ENCODE data around the gene TTLL7.
A peak's percentile ranks its signal among the peaks of the same experiment; 100 is the strongest.

TTLL7 gene

DNA sequence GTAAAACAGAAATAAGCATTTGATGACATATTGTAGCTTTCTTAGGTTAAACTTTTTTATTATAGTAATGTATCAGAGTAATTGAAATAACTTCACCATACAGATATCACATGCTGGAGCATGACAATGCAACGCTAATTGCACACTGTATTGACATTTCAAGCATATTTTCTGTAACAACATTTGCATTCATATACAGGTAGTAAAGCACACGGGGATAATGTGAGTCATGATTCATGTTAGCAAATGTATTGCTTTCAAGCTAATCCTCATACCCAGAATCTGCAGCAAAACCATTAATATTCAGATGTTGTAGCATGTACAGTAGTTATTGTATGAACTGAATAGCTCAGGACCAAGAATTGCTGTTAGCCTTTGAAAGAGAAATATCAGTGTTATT lies 133.9 kb downstream of the TTLL7 start:
- no peak for DNase-seq (ENCODE audit: low read depth in 2 of 2)

DNA sequence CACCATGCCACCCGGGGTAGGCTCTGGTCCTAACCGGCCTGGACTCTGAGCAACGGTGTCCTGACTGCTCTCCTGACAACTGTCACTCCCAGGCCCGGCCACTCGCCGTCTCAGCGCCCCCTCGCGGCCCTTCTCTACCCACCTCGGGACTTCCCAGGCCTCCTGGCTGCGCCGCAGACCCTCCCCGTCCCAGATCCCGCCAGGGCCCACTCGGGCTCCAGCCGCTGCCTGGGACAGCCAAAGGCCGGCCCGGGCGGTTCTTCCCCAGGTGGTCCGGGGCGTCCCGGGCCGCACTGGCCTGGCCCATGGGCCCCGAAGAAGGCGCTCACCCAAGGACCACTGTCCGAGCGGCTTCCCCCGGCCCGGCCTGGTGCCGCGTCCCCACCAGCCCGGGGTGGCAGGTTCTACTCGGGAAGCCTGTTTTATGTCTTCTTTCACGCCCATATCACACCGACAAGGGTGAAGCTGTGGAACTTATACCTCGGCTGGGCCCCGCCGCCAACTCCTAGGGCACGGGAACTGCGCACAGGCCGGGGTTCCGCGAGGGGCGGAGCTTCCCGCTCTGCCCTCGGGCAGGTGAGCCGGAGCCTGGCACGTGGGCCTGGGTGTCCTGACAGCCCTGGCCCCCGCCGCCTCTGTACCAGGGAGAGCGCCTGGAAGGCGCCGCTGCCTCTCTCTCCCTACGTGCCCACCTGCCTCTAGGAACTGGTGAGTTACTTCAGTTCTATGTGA lies 138.3 kb downstream of the TTLL7 start:
- peak; percentile 35 to 47 for DNase-seq (ENCODE audit: low read depth in 2 of 2)

DNA sequence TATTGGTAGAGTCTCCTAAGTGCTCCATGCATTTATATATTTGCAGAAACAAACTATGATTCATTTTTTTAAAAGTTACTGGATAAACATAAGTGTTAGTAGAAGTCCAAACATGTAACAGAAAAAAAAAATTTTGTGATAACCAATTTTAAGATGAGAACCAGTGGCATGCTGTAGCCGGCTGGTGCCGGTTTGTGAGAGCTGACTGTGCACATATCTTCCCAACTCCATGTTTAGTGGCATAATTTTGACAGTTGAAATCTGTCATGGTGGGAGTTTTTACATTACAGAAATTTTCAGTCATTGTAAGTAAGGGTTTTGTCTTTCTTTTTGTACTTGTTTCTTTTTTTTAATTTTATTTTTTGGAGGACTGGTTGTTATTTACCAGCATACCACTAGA lies 141.2 kb downstream of the TTLL7 start:
- no peak for DNase-seq (ENCODE audit: low read depth in 2 of 2)

DNA sequence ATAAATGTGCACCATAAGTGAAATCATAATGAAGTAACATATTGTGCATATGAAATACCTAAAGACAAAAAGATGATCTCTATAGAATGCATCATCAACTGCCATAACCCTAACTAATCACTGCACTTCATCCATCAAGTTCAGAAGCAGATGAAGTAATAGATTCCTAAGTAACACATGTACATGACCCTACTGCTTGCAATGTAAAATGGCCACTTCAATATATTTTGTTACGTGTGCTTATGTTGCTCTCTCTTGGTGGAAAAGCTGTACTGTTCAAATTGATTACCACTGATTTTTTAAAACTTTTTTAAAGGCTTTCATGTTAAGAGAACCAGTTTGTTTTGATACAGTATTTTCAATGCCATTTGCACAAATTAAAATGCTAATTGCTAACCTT lies 141.8 kb downstream of the TTLL7 start:
- DNase-seq (ENCODE audit: low read depth in 2 of 2): no peak

DNA sequence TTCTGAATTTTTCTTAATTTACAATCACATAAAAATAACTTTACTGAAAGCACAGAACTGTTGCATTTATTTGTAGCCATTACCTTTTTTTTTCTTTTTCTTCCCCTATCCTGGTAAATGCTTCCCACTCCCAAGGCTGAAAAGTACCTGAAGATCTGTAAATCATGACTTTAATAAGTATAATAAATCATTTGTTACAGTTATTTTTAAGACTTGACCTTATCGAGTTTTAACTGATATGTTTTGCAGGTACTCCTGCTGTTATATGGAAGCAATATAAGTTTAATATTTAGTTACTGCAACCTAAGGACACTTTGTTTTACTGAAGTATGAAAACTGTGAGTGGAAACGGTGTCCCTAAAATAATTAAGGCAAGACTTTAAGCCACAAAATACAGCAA lies 142.6 kb downstream of the TTLL7 start:
- no peak for DNase-seq (ENCODE audit: low read depth in 2 of 2)

DNA sequence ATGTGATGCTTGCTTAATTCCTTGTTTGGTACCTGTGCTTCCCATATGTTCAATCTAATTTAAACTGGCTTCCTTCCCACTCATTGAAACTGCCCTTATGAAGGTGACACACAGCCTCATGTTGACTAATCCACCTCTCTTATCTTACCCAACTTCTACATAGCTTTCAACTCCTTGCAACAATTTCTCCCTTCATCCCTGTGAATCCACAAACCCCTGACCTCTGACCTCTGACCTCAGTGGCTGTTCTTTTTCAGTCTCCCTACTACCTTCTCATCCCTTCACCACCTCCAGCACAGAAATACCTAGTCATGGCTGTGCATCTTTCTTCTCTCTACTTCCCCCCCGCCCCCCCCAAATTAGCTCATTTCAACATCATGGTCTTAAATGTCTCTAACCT lies 144.5 kb downstream of the TTLL7 start:
- DNase-seq (ENCODE audit: low read depth in 2 of 2): no peak

DNA sequence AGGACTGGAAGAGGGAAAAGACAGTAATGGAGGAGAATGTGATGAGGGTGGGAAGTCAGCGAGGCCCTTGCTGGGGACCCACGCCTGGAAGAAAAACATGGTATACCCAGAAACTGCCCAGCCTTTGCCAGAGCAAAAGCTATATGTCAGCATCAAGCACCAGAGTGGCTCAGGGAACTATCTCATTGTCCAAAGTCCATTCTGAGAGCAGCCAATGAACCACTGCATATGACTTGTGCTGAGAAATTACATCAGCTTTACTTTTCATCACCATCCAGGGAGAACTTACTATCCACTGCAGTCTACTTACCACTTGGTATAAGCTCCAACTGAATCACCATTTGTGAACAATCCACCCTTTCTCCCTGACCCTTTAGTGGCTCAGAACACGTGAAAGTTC lies 148.1 kb downstream of the TTLL7 start:
- DNase-seq (ENCODE audit: low read depth in 2 of 2): no peak

DNA sequence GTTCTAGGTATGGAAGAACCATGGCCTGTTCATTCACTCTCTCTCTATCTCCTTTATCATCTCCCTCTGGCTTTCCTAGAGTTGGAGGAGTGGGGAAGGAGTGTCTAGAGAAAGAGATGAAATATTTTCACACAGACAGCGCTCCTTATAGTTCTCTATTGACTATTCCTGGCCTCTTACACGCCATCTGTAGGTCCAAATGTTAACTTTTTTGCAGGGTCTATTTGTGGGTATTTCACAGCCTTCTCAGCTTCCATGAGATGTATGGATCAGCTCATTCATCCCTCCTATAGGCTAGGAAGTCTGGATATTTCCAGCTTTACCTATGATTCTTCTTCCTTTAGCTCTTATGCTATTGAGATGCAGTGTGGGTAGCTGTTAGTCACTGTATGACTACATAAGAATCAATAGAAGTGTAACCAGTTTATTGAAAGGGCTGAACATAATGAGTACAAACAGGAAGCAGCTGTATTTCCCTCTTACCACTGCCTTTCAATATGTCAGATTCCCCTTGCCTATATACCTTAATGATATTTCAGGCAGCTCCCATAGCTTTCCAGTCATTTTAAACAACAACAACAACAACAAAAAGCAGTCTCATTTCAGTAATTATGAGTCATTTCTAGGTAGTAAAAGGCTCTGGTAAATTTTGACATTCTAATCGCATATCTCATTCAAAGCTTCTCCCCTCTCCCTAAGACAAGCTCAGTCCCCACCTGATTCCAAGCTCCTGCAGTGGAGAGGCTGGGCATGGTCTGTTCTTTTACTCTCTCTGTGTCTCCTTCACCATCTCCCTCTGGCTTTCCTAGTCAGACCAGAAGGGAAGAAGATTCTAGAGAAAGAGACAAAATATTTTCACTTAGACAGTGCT lies 149.5 kb downstream of the TTLL7 start:
- no peak for DNase-seq (ENCODE audit: low read depth in 2 of 2)

DNA sequence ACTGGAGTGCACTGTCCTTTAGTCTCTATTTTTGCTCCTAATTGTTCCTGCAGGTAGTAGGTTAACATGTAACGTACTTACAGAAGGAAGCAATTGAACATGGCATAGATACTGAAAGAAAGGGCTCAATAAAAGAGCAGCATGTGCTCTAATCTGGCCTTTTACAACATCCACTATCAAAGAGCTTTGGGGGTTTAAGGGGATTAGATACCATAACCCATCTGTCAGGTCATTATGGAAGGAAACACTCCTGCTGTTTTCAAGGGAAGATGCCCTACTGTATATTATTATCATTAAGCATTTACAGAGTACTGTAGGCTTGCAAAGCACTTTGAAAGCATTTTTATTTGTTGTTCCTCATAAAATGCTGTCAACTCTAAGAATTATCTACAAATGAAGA lies 152.8 kb downstream of the TTLL7 start:
- no peak for DNase-seq (ENCODE audit: low read depth in 2 of 2)

DNA sequence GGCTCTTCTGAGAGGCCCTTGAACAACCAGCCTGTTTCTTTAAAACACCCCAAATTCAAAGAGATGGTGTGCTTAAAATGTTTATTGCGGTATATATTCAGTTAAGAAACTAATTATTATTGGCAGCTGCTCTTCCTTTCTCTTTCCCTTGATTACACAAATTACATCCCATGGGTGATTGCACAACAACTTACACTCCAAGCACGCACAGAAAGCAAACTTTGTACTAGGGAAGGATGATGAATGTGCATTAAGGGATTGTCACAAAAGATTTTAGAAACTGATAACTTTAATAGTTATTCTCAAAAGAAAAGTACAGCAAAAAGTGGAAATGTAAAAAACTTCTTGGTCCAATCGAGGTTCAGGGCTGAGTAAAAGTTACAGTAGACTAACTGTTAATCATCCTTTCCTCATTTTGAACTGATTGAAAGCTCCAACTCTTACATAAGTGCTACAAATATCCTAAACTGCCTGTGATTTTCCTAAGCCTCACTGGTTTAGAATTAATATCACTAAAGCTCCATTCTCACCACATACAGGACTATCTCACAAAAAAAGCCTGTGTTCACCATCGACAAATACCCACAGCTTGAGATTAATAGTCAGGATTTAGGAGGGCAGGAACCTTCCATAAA lies 153.4 kb downstream of the TTLL7 start:
- DNase-seq (ENCODE audit: low read depth in 2 of 2): no peak

DNA sequence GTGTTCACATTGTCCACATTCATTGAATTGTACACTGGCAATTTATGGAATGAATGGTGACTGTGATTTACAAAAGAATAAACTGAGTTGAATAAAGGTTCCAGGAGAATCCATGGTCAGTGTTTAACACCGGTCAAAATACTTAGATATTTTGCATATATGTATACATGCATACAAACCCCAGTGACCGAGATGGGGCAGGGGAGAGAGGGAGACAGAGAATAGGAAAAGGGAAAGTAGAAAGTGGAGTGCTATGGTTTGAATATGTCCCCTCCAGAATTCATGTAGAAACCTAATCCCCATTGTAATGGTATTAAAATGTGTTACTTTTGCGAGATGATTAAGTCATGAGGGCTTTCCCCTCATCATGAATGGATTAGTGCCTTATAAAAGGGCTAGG lies 154.4 kb downstream of the TTLL7 start:
- no peak for DNase-seq (ENCODE audit: low read depth in 2 of 2)

DNA sequence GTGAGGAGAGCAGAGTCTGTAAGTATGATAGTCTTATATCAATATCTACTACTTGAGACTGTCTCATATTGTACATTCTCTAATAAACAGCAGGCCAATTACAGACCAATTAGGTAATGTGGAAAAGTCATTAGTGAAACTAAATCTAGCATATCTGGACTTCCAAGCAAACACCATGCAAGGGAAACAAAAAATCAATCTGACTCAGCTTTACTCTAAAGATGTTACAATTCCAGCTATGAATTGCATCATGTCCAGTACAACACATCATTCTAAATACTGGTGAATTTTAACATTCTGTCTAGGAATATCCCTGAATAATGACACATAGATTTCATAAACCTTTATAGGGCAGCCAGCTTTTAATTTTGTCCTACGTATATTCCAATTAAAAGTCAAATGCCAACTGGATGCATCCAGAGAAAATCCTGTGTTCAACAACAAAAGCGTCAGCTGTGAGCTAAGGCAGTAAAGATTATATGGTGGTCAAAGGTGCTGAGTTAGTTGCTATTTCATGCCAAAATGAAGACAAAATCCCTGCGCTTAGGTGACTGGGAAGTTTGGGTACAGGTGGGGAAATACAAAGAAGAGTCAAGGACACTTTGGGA lies 159.3 kb downstream of the TTLL7 start:
- DNase-seq (ENCODE audit: low read depth in 2 of 2): no peak

DNA sequence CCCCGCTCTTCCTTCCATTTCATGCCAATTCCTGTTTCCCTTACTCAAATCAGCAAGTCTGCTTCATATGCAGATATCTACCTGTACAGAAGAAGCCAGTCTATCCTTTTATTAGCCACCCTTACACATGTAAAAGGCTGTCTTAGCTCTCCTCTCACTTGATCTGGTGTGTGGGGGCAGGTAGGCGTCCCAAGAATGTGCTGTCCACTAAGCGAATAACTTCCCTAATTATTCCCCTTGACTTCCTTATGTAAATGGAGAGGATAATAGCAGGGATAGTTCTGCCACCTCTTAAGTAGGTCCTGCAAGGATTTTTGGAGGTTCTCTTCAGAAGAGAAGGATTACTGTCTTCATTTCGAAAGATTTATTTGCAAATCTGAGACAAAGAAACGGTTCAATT lies 160.4 kb downstream of the TTLL7 start:
- no peak for DNase-seq (ENCODE audit: low read depth in 2 of 2)

DNA sequence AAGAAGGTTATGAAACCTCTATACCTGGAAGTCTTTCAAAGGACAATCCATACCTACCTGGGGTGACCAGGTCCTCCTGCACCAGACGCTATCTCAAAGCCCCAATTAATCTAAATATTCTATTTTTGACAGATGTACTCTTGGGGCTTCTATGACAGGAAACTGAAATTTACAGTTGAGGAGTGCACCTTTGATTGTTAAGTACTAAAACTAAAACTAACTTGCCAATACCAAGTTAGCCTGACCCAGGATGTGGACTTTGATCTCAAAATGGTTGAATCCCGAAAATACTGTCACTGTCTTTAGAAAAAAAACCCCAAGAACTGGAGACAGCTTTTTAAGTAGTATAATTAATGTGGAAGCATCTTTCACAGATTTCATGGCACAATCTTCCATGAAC lies 162.4 kb downstream of the TTLL7 start:
- no peak for DNase-seq (ENCODE audit: low read depth in 2 of 2)

DNA sequence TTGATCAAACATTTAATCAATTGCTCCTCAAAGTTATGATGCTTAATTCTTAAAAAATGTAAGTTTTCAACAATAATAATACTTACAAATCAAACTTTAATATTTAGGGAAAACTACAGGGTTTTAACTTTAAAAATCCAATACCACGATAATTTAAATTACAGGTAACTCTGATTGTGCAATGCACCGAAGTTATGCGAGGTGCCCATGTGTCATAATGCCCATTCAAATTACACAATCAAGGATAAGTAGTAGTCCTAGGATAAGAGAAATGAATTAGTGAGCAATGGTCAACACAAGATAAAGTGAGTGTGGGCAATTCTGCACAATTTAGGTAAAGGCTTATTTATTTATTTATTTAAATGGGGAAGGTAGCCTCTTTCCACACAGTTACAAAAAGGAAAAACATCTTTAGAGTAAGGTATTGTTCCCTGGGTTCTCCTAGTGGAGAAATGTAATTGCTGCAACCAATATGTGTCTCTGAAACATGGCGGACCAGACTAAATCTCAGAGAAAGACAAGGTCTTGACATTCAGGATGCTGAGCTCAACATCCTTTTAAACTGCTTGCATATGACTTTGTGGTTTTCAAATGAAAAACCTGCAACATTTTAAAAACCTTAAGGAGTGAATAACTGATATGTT lies 164.2 kb downstream of the TTLL7 start:
- DNase-seq (ENCODE audit: low read depth in 2 of 2): no peak

DNA sequence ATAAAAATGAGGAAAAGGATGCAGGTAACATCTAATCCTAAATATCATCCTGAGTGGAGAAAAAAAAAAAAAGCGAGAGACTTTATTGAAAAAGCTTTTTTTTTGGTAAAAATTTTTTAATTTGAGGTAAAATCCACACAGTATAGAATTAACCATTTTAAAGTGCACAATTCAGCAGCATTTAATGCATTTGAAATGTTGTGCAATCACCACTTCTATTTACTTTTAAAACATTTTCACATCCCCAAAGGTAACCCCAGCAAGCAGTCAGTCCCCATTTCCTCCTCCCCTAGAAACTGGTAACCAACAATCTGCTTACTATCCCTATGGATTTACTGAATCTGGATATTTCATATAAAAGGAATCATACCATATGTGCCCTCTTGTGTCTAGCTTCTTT lies 166.7 kb downstream of the TTLL7 start:
- no peak for DNase-seq (ENCODE audit: low read depth in 2 of 2)

DNA sequence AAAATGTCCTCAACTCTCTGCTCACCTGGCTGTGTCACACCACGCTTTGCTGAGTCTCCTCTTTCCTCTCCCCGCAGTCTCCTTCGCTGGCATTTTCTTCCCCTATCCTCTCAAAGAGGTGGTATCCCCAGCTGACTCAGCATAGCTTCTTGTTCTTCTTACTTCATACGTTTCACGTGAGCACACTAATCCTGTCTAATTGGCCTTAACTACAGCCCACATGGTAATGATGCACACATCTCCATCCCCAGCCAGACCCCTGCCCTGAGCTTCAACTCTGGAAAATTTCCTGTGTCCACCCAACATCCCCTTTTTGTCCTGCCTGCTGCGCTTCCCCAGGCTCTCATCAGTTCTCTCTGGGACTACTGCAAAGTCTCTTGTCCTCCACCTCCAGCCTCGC lies 169.8 kb downstream of the TTLL7 start:
- DNase-seq (ENCODE audit: low read depth in 2 of 2): no peak

DNA sequence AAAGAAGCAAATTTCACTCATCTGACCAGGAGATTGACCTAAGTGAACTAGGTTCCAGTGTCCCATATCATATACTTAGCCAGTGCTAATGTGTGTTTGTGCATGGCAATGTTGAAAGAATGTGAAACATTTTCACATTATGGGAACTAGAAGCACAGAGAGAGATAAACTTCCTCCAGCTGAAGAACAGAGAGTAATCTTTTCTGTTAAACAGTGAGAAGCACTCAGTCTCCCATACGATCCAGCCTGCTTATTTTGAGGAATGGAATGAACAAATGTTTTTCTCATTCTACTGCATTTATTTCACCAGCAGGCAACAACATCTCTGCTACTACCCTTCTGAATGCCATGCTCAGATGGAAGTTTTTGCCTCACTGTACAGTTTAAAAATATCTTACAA lies 170.5 kb downstream of the TTLL7 start:
- DNase-seq (ENCODE audit: low read depth in 2 of 2): no peak

DNA sequence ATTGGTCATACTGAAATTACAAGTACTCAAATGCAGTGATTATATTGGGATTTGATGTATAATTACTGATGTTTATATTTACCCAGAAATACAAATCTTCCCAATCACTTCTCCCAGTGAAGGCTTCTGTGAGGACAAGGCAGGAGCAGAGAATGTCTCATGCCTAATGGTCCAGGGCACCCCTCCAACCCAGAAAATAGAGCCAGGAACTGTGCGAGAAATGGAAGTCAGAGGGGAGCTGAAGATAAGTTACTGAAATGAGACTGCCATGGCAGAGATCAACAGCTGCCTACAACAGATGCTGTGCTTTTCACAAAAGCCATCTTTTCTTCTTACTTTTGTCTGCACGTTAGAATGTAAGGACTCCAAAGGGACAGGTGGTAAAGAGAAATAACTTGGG lies 171.2 kb downstream of the TTLL7 start:
- DNase-seq (ENCODE audit: low read depth in 2 of 2): no peak

DNA sequence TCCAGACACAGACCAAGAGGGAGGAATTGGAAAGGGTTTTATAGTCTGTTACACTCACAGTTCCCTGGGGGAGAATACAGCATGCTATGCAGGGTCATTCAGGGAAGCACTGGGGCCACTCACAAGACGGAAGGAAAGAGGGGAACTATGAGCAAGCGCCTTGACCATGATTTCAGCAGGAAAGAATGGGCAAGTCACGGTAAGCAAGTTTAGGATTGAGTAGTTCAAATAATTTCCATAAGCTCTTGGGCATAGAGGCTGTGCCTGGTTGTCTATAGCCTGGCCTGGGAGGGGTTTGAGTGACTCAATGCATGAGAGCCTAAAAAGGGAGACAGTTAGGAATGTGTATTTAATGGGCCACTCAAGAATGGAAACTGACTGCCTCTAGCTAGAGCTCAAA lies 176.7 kb downstream of the TTLL7 start:
- DNase-seq (ENCODE audit: low read depth in 2 of 2): no peak

DNA sequence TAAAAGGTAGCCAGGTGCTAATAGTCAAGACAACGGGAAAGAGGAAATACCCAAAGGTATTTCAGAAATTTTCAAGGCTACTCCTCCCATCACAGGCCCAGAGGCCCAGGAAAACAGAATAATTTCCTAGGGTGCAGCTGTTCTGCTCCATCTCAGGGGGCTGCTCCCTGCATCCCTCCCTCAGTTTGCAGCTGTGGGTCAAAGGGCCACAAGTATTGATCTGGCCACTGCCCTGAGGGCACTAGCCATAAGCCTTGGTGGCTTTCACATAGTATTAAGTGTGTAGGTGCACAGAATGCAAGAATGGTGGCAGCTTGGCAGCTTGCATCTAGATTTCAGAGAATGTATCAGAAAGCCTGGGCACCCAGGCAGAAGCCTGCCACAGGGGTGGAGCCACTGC lies 179.5 kb downstream of the TTLL7 start:
- no peak for DNase-seq (ENCODE audit: low read depth in 2 of 2)

DNA sequence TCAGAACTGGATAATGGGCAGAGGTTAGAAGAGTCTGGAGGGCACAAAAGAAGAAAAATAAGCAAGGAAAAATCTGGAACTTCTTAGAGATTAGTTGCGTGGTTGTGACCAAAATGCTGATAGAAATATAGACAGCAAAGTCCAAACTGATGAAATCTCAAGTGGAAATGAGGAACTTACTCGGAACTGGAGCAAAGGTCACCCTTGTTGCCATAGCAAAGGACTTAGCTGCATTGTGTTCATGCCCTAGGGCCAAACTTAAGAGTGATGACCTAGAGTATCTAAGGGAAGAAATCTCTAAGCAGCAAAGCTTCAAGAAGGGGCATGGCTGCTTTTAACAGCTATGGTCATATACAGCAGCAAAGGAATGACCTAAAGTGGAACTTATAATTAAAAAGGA lies 180.0 kb downstream of the TTLL7 start:
- DNase-seq (ENCODE audit: low read depth in 2 of 2): no peak
